NCI-H1105 (cell line): ENCODE data around the gene SRMS.
"Not testable (repeated sequence)": the region's sequence is repeated elsewhere in the genome, so short reads cannot be mapped to it uniquely, and the experiment has no call there.

Experiments
- DNase-seq: peaks from one replicate; lab custom pipeline; 2025; lab: John Stamatoyannopoulos, UW

The SRMS gene

GRCh38 chr20:63520934-63521601 lies 26.5 kb downstream of the SRMS start:
- peak; percentile 40 for DNase-seq

GRCh38 chr20:63520504-63520933 lies 27.0 kb downstream of the SRMS start, which contains the start of gene PPDPF:
TSS of gene PPDPF (plus strand) at chr20:63520765. CDS start at chr20:63521309, 544 bp downstream.
- DNase-seq = peak; percentile 69

- DNase-seq = peak; percentile 49
Observed at GRCh38 chr20:63519668-63520503, 27.7 kb downstream of the SRMS start.

- no peak for DNase-seq
Observed at GRCh38 chr20:63518946-63519667, 28.4 kb downstream of the SRMS start.

- DNase-seq = no peak
Observed at GRCh38 chr20:63518351-63518861, 29.1 kb downstream of the SRMS start.

GRCh38 chr20:63517376-63518309 lies 29.9 kb downstream of the SRMS start:
- no peak for DNase-seq

GRCh38 chr20:63514520-63514919 lies 33.0 kb downstream of the SRMS start:
- DNase-seq = not testable (repeated sequence)

- DNase-seq = no peak
Observed at GRCh38 chr20:63513207-63513606, 34.3 kb downstream of the SRMS start.

GRCh38 chr20:63509088-63509564 lies 38.4 kb downstream of the SRMS start:
- DNase-seq = no peak

GRCh38 chr20:63508072-63508768 lies 39.3 kb downstream of the SRMS start:
- DNase-seq = no peak

- no peak for DNase-seq
Observed at GRCh38 chr20:63507083-63507743, 40.3 kb downstream of the SRMS start.

GRCh38 chr20:63505723-63506122 lies 41.8 kb downstream of the SRMS start:
- no peak for DNase-seq

- DNase-seq = no peak
Observed at GRCh38 chr20:63505281-63505680, 42.3 kb downstream of the SRMS start.

GRCh38 chr20:63504642-63505041 lies 42.9 kb downstream of the SRMS start:
- DNase-seq = no peak

GRCh38 chr20:63503524-63503923 lies 44.0 kb downstream of the SRMS start:
- no peak for DNase-seq

GRCh38 chr20:63502671-63503172 lies 44.8 kb downstream of the SRMS start:
- no peak for DNase-seq

- peak; percentile 80 for DNase-seq
Observed at GRCh38 chr20:63501818-63502670, 45.5 kb downstream of the SRMS start.

- no peak for DNase-seq
Observed at GRCh38 chr20:63500902-63501817, 46.4 kb downstream of the SRMS start.
